Body of pancreas (tissue), 4 donors: ENCODE results near the gene SS18L1.

Source experiments
- POLR2A ChIP-seq, 3 donors: fragments of 450-650 bp; IDR thresholded peaks; one replicate each; pipeline ENCODE4 v1.6.1; 2016; ENCODE audit warnings: antibody characterized with exemption in 3 of 3, mild to moderate bottlenecking in 2 of 3
- TF ChIP-seq, protein P1 (sequence below), 7 experiments: fragments of 450-650 bp in 4 of 7; fragments of 200-600 bp in 3 of 7; sonication (generic) in 3 of 7; IDR thresholded peaks; one replicate each; pipeline ENCODE4 v1.5.1; 2016 to 2019; ENCODE audit warnings: antibody characterized with exemption in 7 of 7

DNA sequence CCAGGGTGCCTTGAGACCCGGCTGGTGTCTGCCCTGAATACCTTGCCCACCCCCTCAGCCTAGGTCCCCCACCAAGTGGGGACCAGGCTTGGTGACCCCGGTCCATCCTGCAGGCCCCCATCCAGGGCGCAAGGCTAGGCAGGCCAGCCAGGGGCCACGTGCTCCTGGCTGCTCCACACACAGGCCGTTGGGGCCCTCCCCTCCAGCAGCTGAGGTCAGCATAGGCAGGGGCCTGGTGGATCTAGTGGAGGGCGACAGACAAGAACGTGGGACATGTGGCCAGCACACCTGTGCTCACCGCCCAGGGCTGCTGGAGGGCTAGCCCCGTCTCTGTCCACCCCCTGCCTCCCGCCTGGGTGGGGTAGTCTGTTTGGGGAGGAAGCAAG lies 84.0 kb downstream of the SS18L1 start:
- TF ChIP-seq, protein P1, sequence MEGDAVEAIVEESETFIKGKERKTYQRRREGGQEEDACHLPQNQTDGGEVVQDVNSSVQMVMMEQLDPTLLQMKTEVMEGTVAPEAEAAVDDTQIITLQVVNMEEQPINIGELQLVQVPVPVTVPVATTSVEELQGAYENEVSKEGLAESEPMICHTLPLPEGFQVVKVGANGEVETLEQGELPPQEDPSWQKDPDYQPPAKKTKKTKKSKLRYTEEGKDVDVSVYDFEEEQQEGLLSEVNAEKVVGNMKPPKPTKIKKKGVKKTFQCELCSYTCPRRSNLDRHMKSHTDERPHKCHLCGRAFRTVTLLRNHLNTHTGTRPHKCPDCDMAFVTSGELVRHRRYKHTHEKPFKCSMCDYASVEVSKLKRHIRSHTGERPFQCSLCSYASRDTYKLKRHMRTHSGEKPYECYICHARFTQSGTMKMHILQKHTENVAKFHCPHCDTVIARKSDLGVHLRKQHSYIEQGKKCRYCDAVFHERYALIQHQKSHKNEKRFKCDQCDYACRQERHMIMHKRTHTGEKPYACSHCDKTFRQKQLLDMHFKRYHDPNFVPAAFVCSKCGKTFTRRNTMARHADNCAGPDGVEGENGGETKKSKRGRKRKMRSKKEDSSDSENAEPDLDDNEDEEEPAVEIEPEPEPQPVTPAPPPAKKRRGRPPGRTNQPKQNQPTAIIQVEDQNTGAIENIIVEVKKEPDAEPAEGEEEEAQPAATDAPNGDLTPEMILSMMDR (IDR thresholded peaks at IDR 0.05), result no peak
- no peak for TF ChIP-seq POLR2A (IDR thresholded peaks at IDR 0.05)
